HG03469 (cell line): ENCODE results near the gene LZTR1.

ENCODE experiments used
- ATAC-seq: cut with Tn5 transposase; IDR thresholded peaks from one replicate; pipeline ENCODE4 v1.9.1; 2021; ENCODE audit warnings: mild to moderate bottlenecking, moderate library complexity, moderate number of reproducible peaks; ENCODE audit not compliant: unreplicated experiment

LZTR1 gene

DNA sequence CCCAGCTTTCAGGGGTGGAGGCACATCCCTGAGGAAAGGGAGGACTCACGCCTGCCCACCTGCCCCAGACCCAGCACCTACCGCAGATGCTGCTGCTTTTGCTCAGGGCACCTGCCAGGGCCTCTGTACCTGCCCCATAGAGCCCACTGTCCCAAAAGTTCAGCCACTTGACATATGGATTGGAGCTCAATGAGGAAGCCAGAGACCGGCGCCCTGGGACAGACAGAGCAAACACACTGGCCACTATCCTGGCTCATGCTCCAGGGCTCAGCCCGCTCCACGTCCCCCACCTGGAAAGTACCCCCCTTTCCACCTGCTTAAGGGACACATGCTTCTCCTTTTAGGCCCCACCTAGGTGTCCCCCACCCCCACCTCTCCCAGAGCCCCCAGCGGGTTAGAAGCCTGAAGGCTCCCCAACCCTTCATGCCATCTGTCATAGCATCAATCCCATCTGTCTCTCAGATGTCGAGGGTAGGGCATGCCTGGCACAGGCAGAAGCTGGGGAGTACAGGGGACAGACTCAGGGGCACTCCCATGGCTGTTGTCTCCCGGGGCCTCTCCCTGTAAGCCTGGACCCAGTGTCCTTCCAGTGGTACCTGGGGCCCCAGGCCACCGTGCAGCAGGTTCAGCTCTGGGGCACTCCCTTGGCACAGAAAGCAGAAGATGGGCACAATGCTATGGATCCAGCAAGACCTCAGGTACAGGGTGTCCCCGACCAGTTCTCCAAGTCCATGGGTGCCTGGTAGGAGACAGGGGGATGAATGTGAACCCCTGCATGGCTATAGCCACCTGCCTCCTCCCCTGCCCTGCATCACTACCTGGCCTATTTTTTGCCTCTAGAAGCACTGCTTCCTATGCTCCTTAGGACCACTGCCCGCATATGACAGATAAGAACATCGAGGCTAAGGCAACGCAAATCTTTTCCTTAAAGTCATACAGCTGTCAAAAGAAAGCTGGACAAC, 30.6 kb downstream of the LZTR1 start:
- ATAC-seq: no peak

DNA sequence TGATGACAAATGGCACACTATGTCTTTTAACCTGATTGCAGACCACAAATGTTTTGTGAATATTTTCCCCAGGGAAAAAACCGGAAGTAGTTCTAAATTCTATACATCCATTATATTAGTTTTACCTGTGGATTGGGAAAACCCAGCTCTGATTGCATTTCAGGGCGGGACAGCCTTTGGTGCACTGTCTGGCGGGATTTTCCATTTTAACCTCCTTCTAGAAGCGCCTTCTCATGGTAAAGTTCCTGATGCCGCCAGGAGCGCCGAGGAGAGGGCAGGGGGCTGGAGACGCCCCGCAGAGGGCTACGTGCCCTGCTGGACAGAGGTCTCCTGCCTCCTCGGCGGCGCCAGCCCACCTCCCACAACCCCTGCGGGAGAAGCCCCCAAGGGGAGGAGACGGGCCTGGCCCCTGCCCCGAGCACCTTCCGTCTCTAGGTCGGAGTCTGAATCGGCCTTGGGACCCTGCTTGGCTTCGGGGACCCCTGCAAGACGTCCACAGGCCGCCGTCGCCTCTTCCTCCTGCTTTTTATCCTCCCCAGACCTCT, 31.6 kb downstream of the LZTR1 start:
- ATAC-seq: no peak

DNA sequence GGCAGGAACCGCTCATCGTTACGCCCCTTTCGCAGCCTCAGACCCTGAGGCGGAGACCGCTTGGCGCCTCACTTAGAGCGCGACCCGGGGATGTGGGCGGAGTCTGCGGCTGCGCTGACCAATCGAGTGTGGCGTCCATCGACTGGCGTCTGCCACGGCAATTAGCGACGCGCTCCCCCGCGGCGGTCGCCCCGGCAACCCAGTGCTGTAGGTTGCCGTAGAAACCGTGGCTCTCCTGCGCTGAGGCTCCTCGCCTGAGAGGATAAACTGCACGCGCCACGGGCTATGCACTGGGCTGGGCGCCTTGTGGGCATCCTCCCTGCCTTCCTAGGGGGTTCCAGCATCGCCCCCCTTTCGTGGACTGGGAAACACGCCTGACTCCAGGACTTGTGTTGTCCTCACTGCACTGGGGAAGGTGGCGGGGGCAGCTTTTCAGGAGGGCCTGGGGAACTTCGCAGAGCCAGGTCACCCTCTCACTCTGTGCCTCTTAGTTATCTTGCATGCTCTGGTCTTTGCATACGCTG, 32.2 kb downstream of the LZTR1 start:
- ATAC-seq: peak; percentile 90

DNA sequence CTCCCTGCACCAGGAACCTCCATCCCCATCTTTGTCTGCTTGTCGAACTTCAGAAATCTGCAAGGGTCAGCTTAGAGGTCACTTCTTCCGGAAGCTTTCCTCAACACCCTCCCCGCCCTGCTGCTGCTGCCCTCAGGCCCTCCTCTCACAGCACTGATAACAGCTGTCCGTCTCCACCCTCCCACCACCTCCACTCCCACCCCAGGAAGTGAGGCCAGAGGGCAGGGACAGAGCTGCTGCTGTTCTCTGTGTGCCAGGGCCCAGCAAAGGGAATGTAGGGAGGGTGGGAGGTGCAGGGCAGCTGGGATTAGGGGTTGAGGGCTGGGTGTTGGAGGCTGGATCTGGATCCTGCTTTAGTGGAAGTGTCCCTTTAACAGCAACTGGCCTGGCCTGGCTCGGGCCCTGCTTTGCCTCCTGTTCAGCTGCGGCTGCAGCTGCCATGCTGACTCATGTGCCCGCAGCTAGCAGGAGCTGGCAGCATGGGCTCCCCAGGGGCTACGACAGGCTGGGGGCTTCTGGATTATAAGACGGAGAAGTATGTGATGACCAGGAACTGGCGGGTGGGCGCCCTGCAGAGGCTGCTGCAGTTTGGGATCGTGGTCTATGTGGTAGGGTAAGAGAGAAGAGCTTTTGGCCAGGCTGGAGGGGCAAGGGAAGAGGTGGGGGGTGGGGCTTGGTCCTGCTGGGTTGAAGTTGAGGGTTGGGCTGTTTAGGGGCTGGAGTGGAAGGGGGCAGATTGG, 32.8 kb downstream of the LZTR1 start, which contains the start of gene P2RX6:
TSS of gene P2RX6 (plus strand) at position 440 of the 740 bp plus-strand sequence. CDS start at position 450, 10 bp downstream.
- no peak for ATAC-seq

DNA sequence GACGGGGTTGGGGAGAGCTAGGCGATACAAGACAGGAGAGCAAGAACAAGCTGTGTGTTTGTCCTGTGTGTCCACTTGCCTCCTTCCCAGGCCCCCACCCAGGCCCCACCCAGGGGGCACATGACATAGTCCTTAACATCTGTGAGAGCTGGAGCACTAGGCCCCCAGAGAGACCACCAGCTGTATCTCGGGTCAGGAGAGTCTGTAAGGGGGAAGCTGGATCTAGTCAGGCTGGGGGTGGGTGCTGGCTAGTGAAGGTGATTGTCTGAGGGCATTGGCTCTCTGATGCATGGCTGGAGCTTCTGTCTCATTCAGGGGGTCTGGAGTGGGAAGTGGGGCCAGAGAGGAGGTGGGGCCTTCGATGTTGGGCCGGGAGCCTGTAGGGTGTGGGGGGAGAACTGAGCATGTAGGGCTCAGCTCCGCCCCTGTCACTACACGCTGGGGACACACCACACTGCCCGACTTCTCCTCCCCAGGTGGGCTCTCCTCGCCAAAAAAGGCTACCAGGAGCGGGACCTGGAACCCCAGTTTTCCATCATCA, 33.4 kb downstream of the LZTR1 start:
- ATAC-seq: no peak

DNA sequence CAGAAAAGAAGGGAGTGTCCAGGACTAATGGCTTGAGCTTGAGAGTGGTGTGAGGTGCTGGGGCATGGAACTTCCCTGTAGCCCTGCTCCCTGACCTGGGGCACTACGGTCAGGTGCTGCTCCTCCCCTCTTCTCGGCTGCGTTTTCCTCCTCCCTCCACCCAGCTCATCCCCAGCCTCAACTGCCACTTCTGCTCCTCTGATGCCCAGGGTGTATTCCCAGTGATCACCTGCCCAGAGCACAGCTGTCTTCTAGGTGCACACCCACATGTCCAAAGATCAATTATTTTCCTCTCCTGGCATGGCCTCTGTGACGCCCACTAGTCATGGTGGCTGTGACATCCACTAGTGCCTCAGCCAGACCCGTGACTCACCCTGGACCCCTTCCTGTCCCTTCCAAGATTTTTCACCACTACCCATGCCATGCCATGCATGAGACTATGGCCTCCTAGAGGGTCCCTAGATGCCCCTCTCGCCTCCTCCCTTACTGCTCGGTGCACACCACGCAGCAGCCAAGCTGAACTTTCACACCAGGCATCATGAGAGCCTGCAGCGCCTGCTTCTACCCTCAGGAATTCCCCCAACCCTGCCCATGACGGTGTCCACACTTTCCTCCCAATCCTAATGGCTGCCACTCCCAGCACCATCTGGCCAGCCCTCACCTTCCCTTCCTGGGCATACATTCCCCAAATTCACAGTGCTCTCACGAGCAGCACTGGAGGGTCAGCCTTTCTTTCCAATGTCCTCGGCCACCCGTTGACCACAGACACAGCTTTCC, 34.7 kb downstream of the LZTR1 start:
- ATAC-seq: no peak

DNA sequence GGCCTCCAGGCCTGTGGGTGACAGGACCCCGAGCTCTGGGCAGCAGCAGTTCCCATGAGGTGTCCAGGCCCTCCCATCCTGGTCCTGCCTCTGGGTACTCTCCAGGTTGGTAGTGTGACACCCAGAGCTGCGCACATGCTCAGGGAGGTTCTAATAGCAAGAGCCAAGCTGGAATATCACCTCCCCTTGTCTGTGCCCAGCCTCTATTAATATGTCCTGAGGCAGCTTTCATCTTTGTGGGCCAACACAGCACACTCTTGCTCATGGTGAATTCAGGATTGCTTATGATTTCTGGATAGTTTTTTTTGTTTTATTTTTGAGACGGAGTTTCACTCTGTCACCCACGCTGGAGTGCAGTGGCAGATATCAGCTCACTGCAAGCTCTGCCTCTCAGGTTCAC, 36.2 kb downstream of the LZTR1 start:
- no peak for ATAC-seq

DNA sequence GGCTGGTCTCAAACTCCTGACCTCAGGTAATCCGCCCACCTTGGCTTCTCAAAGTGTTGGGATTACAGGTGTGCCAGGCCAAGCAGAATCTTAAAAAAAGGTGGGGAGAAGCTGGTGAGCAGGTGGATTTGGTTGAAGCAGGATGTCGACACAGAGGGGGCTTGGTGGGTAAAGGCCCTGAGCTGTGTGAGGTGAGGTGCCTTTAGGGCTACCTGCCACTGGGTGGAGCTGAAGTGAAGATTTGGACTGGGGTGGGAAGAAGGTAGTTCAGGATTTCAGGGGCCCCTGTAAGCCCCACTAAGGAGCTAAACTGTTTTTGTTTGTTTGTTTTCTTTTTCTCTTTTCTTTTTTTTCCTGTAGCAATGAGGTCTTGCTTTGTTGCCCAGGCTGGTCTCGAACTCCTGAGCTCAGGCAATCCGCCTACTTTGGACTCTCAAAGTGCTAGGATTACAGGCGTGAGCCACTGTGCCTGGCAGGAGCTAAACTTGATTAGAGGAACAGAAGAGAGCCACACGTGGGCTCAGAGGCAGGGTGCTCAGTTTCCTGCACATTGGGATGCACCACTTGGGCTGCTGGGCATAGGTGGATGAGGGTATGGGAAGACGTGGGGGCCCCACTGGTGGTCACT, 38.8 kb downstream of the LZTR1 start:
- ATAC-seq: no peak

DNA sequence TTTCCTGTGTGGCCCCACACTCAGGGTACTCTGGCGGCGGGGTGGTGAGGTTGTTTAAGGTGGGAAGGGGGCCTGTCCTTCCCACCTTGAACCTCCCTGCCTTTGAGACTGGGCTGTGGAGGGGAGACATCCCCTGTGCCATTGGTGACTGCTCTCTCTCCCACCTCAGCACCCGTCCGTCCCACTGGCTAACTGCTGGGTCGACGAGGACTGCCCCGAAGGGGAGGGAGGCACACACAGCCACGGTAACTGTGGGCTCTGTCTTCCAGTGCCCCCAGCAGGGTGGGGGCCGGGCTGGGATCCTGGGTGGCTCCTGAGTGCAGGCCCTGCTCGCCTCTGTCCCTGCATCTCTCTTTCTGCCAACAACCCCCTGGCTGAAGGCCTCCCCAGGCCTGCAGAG, 40.4 kb downstream of the LZTR1 start:
- ATAC-seq: no peak

DNA sequence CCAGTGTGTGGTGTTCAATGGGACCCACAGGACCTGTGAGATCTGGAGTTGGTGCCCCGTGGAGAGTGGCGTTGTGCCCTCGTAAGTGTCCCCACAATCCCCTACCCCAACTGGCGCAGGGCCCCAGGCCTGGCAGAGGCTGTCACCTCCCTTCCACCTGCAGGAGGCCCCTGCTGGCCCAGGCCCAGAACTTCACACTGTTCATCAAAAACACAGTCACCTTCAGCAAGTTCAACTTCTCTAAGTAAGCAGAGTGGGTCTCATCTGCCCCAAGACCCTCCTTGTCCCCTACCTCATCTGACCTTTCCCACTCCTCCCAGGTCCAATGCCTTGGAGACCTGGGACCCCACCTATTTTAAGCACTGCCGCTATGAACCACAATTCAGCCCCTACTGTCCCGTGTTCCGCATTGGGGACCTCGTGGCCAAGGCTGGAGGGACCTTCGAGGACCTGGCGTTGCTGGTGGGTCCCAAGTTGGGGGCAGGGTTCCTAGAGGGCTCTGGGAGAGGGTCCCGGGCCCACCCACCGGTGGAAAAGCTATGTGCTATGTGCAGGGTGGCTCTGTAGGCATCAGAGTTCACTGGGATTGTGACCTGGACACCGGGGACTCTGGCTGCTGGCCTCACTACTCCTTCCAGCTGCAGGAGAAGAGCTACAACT, 41.0 kb downstream of the LZTR1 start:
- ATAC-seq: no peak

DNA sequence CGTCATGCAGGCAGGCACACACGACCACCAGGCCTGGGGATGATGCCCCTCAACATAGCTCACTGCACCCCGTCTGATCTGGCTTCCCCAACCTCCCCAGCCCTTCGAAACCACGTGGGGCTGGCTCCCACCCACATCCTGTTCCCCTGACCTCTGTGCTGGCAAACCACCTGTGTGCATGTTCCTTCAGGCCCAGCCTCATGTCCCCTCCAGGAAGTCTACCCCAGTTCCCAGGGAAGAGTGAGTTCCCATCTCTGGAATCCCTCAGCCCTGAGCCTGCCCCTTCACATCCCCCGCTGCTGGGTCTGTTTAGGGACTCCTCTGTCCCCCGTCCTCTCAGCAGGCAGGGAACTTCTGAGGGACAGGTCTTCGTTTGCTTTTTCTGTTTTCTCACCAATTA, 43.2 kb downstream of the LZTR1 start:
- ATAC-seq: no peak

DNA sequence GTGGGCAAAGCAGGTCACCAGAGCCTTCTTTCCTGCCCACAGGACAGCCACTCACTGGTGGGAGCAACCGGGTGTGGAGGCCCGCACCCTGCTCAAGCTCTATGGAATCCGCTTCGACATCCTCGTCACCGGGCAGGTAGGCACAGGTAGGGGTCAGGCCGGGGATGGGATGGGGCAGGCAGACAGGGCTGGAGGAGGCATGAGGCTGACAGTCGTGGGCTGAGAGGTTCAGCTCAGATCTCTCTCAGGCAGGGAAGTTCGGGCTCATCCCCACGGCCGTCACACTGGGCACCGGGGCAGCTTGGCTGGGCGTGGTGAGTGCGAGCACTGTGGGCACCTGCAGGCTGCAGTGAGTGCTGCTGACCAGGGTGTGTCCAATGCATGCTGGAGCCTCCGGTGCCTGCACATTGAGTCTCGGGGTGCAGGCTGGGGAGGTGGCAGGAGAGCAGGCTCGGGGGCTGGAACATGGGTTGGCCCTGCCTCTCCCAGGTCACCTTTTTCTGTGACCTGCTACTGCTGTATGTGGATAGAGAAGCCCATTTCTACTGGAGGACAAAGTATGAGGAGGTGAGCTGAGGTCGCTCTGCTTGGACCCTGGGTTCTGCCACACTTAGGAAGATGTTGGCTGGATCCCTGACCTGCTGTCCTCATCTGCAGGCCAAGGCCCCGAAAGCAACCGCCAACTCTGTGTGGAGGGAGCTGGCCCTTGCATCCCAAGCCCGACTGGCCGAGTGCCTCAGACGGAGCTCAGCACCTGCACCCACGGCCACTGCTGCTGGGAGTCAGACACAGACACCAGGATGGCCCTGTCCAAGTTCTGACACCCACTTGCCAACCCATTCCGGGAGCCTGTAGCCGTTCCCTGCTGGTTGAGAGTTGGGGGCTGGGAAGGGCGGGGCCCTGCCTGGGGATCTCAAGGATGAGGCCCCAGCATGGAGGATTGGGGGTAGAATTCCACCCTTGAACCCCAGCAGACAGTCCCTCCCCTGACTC, 44.0 kb downstream of the LZTR1 start:
- no peak for ATAC-seq

DNA sequence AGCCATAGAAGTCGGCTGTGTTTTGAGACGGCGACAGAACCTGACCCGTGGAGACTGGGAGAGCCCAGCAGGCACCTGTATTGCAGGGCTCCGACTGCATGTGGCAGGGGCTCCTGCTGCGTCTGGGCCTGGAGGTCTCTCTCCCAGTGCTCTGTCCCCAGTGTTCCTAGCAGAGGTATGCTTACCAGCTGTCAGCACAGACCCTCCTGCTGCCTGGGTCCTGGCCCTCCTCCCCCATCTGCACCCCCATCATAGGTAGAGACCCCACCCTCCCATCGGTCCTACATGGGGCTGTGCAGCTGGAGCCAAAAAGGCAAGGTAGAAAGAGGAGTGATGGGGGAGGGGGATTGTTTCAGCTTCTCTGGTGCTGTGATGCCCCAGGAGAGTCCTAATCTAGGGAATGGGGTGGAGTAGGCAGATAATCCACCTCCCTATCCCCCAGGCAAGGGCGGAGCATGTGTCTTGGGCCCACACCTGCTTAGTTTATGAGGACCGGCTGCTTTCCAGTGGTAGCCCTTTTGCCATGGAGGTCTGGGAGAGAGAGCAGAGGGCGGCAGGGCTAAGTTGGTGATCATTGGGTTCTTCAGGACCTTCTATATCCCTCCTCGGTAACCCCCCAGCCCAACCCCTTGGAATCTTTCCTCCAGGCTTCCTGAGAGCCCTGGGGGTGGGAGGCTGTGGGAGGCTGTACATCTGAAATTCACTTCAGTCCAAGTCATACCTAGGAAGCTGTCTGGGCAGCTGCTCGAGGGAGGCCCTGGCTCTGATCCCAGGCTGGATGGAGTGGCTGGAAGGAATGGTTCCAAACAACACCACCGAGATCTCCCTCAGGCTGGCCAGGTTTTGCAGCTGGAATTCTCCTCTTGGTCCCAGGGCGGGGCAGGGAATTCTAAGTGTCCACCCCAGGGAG, 44.9 kb downstream of the LZTR1 start:
- ATAC-seq: no peak

DNA sequence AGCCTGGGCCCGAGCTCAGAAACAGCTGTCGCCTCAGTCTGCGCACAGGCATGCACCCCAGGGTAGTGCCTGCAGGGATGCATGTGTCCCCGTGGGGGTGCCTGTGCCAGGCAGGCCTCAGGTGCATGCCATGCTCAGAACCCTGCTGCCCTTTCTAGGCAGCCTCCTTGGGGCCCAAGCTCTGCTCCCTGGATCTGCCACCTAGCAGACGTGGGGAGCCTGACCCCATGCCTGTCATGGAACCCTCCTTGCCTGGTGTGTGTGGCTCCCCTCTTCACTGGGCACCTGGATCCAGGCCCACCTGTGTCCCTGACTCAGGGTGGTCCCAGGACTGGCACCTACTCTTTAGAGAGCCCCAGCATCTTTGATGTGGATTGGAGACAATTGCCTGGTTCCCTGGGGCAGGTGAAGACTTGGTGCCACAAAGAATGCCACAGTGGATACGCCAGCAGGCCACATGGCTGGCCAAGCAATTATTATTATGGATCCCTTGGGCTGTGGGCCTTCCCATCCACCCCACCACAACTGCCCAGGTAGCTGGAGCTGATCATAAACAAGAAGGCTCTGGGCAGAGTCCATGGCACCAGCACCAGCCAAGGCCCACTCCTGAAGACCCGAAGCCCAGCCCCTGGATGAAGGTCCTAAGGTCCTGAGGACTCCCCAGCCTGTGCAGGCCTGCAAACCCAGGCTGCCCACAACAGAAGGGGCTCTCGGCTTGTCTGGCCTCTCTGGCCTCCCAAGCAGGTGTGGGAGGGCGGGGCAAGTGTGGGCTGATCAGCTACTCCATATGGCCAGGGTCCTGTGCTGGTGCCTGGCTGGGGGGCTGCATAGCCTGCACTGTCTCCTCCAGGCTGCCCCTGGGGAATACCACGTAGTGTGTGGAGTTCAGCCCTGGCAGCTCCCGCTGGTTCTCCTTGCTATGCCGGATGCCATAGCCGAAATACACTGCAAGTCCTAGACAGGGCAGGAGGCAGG, 46.5 kb downstream of the LZTR1 start:
- ATAC-seq: no peak

DNA sequence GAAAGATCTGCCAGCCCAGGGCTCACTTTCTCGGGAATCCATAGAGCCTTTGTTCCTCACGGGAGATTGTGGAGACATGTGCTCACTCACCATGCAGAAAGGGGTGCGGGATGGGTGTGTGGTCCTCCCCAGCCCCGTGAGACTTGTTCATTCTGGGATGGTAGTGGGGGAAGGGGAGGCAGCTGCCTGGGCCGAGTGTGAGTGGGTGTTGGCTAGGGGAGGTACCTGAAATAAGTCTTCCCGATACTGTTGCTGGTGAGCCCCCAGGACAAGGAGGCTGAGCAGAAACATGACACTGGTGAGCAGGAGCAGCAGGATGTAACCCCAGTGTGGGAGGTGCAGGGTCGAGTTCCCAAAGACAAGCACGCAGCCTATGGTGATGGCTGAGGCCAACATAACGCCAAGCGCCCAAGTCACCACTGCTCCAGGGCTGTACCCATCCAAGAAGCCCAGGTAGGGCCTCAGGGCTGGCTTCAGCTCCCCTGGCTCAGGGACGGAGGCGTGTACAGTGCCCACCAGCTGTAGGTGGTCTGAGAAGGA, 47.5 kb downstream of the LZTR1 start:
- no peak for ATAC-seq

DNA sequence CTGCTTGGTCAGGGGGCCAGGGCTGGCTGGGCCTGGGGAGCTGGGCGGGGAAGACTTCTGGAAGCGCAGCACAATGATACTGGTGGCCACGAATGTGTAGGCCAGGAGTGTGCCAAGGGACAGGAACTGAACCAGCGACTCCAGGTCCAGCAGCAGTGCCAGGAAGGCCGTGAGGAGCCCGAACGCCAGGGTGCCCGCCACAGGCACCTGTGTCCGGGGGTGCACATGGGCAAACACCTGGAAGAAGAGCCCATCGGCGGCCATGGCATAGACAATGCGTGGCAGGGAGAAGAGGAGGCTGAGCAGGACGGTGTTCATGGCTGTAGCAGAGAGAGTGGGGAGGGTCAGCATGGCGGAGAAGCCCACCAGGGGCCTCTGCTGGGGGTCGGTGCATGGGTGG, 47.9 kb downstream of the LZTR1 start:
- no peak for ATAC-seq
